ENCODE data around the gene GDF9.

DNA sequence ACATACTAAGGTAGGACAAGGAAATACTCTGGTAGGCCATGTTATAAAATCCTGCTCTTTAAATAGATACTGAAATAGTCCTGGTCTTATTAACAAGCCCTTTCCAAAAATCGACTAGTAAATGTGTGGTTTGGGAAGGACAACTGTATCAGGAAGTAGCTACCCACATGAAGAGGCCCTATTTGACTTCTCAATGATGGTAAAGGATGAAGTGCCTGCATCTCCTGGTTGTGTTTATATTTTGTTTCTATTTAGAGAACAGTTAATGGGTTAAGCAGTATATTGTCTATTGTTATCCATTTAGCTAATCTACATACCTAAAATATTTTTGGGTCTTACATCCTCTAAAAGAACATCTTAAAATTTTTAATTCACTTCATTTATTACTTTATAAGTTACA is 12.5 kb downstream of the GDF9 start:
- TF ChIP-seq, protein P1, sequence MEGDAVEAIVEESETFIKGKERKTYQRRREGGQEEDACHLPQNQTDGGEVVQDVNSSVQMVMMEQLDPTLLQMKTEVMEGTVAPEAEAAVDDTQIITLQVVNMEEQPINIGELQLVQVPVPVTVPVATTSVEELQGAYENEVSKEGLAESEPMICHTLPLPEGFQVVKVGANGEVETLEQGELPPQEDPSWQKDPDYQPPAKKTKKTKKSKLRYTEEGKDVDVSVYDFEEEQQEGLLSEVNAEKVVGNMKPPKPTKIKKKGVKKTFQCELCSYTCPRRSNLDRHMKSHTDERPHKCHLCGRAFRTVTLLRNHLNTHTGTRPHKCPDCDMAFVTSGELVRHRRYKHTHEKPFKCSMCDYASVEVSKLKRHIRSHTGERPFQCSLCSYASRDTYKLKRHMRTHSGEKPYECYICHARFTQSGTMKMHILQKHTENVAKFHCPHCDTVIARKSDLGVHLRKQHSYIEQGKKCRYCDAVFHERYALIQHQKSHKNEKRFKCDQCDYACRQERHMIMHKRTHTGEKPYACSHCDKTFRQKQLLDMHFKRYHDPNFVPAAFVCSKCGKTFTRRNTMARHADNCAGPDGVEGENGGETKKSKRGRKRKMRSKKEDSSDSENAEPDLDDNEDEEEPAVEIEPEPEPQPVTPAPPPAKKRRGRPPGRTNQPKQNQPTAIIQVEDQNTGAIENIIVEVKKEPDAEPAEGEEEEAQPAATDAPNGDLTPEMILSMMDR (IDR thresholded peaks at IDR 0.05): no peak
- TF ChIP-seq POLR2A (IDR thresholded peaks at IDR 0.05): no peak

All from prostate gland (tissue), 2 donors.